GM19099 (cell line): ENCODE results near the gene TTC6.

ENCODE experiments used
- POLR2A ChIP-seq: IDR thresholded peaks from 3 replicates; pipeline ENCODE4 v1.6.1; 2011; ENCODE audit warnings: low read depth; ENCODE audit not compliant: insufficient read length; ENCODE audit errors: extremely low read depth

TTC6 gene

GRCh38 chr14:37584211-37585100 is 11.0 kb upstream of the TTC6 start:
- TF ChIP-seq POLR2A, result no peak

DNA sequence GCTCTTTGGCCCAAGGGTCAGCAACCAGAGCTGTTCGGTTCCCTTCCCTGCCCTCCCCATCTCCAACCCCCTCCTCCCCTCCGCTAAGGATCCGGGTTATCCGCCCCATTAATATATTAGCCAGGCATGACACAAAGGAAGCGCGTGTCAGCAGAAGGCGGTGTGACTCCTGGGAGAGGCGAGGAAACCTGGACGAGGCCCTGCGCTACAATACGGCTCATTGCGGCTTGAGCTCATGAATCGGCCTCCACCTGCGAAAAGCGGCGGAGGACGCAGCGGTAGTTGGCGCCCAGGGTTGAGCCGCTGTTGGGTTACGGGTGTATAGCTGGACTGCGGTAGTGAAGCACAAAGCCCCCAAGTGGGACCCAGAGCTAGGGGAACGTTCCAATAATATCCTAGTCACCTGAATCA is 10.3 kb upstream of the TTC6 start:
- TF ChIP-seq POLR2A, result no peak

GRCh38 chr14:37585971-37586796 is 9.2 kb upstream of the TTC6 start:
- TF ChIP-seq POLR2A, result no peak

GRCh38 chr14:37586797-37587130 is 8.7 kb upstream of the TTC6 start:
- TF ChIP-seq POLR2A, result no peak

DNA sequence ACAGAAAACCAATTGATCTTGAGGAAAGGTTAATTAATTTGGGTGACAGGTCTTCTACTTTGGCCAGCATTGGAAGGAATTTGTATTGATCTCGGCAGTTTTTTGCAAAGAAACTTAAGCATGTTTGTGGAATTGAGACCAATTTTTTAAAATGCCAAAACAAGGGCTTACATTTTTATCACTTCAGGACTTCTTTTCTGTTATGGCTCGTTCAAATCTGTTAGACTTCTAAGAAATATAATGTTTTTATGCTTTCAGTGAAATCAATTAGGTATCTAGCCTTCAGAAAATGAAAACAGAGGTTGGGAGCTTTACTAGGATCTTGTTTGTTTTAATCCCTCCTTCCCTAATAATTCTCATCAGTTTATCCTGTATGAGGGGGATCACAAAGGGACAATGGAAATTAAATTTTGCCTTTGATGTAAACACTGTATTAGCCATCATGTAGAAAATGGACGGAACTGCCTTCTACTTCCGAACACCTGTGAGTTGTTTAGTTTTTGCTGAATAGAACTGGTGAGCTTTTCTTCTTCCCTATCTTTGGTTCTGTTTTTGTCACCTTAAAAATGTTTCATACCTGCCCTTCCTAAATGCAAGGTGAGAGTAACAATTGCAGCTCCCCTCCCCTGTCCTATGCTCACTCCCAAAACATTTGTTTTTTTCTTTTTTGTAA is 8.2 kb upstream of the TTC6 start:
- no peak for TF ChIP-seq POLR2A

DNA sequence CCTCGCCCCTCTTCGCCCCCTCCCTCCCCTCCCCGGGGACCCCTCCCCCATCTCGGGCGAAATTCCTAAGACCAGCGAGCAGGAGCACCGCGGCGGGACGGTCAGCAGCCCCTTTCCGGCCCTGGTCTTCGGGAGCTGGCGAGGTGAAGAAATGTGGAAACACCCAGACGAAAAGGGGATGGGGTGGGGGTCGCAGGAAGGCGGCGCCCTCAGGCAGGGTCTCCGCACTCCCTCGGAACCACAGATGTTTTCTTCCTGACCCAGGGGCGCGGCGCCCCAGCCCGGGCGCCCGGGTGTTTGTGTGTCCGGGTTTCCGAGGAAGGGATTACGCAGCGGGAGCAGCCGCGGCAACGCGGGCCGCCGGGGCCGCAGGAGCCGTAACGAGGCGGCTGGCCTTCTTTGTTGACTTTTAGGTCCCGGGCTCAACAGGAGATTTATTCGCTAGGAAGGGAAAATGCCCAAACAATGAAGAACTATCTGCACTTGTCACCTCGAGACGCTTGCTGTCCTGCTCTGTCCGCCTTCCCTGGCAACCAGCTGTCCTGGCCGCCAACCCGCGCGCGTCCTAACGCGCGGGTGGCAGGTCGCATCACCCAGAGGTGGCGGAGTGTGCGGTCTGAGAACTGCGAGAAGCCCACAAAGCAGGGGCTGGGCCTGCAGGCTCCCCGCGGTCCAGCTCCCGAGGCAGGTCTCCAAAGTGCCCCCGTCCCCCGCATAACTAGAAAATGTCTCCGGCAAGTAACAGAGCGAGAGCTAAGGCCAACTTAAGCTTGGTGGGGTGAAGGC is 7.4 kb upstream of the TTC6 start:
- no peak for TF ChIP-seq POLR2A

DNA sequence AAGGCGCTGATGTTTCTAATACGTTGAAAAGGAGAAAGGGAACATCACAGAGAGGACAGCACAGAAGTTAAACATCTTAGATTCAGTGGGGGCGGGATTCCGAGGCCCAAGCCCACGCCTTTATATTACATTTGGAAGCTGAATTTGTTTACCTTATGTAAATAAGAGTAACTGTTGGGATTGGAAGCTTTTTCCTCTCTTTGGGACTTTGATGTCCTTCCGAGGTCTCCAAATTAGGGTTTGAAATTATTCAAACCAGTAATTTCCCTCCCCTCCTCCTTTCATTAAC is 6.8 kb upstream of the TTC6 start:
- no peak for TF ChIP-seq POLR2A

- no peak for TF ChIP-seq POLR2A
Measured at GRCh38 chr14:37588956-37589714, 6.3 kb upstream of the TTC6 start.

DNA sequence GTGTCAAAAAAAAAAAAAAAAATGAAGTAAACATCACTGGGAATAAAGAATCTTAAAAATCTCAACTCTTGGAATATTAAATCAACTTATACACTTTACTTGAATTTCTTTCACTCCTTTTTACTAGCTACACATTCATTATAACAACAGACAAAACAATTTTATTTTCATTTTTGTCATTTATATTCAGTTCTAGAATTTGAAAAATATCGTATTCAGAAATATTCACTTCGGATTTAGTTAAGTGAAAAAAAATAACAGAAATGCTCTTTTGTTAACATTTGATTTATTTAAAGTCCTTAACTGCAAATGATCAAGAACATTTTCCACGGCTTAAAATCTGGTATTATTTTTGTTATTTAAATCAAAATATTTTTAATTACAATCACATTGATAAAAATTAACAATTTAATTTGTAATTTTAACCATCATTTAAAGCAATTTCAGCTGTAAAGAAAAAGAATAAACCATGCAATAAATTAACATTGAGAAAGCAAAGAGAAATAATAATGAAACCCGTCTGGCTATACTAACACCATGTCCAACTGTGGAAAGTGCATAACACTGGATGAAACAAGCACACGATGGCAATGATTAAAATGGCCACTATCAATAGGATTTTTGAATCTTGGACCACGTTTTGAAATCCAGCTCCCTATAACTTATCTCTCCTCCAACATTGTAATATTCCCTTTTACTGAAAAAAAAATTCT is 5.6 kb upstream of the TTC6 start:
- TF ChIP-seq POLR2A, result no peak

DNA sequence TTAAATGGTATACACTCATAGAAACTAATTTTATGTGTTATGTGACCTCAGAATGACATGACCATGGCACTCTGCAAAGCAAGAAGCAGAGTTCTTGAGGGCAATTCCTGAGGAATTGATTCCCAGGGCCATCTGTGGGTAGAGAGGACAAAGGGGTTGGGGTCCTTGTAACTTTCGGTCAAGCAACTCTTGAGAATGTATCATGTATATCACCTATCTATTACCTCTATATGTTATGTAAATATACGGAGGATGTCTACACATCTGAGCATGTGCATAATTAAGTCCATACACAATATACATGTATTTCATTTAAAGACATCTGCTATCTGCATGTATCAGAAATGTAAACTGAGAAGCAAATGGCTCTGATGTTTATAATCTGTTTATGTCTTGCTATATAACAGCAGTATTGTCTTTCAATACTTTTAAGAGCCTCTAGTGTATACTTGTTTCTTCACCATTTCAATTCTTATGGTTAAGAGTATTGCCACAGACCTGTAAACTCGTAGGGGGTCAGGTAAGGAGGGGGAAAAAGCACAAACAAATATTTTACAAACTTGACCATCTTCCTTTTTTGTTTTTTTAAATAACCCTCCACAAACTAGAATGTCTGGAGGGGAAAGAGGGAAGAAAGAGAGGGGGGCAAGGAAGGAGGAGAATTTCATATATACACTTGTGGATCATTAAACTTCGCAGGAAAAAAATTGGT is 4.8 kb upstream of the TTC6 start:
- TF ChIP-seq POLR2A, result no peak

- TF ChIP-seq POLR2A, result no peak
Measured at GRCh38 chr14:37591311-37591940, 4.0 kb upstream of the TTC6 start.

GRCh38 chr14:37591941-37592481 is 3.4 kb upstream of the TTC6 start:
- no peak for TF ChIP-seq POLR2A
